HTR-8/SVneo (cell line): ENCODE measurements around the gene SPDL1.
"Not testable (repeated sequence)": the region's sequence is repeated elsewhere in the genome, so short reads cannot be mapped to it uniquely, and the experiment has no call there.

Experiments
- DNase-seq: peaks from one replicate; pipeline ENCODE4 v3.0.0; 2011; ENCODE audit warnings: low spot score, mixed read lengths; ENCODE audit not compliant: insufficient read length
- FAIRE-seq: peaks from 2 replicates; lab custom pipeline; 2011; peaks lifted over from hg19 to GRCh38; lab: Jason Lieb, UNC

Gene SPDL1

DNA sequence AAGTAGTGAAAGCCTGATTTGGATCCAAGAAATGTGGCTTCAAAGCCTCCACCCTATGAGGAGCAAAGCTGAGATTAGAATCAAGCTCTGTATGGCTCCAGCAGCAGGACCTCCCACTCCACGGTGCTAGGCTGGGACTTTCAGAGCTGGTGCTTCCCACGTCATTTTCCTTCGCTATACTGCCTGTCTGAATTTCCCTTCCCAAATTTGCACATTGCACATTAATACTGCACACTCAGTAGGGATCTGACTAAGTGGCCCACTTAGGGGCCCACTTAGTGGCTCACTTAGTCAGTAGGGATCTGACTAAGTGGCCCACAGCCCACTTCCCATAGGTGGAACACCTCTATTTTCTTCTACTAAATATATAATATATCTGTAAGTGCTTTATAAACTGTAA, 14.1 kb upstream of the SPDL1 start:
- no peak for DNase-seq
- FAIRE-seq, result no peak

DNA sequence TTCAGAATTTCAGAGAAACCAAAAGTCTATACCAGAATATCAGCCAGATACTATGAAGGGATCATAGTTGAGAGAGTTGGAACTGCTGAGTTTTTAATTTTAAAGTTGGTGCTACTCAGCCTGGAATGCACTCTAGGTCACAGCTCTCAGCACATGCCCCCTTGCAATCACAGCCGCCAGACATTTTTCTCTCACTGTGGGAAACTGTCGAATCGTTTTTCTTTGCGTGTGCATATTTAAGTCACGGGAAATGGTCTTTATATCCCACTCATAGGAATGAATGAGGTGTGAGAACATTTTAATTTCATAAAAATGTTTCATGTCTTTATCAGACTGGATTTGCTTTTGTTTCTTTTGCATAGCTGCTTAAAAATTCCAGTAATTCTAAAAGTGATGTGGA, 12.2 kb upstream of the SPDL1 start:
- DNase-seq (no peak), FAIRE-seq (no peak)

DNA sequence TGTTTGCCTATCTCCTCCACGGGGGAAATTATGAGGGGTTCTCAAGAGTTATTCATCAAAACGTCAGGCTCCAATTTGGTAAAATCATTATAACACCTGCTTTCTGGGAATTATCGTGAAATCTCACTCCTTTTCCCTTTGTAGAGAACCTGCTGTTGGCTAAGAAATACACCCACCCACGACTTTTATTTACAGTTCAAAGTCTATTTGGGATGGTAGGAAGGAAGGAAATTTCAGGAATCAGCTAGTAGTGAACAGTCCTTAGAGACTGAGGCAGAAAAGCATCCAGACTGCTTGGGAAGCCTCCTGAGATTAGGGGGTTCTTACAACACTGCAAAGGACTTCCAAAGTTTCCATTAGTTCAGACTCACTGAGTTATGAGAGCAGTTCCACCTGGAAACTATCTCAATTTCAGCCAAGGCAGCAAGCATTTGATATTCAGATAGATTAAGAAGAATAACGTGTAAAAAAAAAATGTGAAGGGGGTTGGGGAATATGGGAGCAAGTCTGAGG, 9.4 kb upstream of the SPDL1 start:
- DNase-seq (no peak), FAIRE-seq (no peak)

DNA sequence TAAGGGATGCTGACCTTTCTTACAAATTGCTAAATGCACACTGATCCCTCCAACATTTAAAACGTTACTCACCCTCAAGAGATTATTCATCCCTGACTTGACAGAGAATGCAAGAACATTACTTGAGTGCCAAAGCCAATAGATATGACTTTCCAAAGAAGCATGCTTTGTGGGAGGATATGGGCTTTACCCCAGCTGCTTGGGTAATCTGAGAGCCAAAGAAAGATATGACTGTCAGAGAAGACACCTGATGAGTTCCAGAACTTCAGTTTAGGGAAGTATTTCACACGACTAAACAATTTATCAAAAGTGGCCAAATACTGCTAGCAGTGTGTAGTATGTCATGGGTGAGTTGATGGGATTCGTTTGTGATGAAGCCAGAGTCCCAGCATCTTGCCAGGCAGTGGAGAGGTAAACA, 7.4 kb upstream of the SPDL1 start:
- DNase-seq, result peak; percentile 21
- peak; percentile 88 for FAIRE-seq

DNA sequence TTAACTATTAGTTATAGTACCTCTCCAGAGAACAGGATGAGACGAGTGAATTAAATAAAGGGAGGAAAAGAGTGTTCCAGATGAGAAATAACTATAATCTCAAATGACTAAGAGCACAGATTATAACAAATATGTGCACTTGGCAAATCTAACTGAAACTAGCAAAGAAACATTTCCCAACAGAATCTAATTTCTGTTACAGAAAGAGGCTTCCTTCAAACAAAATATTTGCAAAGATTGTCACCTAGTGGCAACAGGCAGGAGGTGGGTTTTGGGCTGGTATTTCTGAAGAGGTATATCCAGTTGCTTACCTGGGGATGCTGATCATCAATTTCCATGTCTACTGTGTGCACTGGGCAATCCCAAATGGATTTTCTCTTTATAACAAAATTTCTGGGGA, 5.6 kb upstream of the SPDL1 start:
- FAIRE-seq, result peak; percentile 9
- DNase-seq, result no peak

DNA sequence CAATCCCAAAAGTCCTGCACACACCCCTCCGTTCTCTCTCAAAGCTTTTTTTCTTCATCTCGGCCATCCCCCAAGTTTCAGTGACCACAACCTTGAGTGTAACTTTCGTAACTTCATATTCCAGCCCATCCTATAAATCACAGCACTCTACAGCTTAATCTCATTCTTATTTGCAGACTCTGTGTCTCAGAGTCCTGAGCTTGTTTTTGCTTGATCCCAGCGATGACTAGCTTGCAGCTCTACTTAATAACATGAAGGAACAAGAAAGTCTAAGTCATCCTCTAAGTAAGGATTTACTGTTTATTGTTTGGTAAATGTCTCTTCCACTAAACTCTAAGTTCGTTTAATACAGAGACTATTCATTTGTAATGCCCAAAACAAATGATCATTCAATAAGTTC, 2.6 kb upstream of the SPDL1 start:
- no peak for DNase-seq
- FAIRE-seq, result no peak

DNA sequence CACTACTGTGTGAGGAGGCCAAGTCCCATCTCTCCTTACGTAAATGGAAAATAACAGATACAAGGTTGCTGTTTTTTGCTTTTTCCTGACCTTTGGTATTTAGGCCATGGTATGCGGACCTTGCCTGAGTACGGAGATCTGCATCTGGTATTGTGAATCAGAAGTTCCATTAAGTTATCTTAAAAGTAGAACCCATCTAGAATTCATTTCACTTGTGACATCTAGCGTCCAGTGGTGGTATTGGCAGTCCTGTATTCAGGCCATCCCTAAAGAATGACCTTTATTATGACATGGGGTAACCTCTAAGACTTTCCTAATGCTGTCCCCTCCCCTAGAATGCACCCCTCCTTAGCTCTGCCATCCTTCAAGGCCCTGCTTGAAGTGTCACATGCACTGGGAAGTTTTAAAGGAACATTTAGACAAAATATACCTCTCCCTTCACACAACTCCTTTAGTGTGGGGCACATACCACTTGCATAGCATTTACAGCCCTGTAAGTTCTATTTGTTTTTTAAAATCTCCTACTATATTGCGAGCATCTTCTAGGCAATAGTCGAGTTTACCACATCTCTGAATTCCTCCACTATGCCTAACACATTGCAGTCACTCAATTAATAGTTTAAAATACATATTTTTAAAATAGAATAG, 1.9 kb upstream of the SPDL1 start:
- FAIRE-seq, result no peak

DNA sequence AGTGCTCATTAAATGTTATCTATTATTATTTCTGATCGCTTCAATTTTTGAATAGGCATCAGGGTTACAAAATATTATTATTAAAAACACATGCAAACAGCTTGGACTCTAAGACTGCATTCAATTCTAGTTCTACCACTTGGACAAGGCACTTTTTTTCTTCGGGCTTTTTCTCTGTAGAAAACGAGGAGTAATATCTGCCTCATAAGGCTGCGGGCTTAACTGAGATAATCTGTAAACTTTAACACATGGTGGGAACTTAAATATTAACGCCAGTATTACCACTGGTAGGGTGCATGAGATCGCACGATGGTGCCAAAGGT, 511 bp upstream of the SPDL1 start:
- FAIRE-seq (no peak), DNase-seq (no peak)

More for the DNA sequence above, 1.9 kb upstream of the SPDL1 start:
- DNase-seq, result peak; percentile 43

DNA sequence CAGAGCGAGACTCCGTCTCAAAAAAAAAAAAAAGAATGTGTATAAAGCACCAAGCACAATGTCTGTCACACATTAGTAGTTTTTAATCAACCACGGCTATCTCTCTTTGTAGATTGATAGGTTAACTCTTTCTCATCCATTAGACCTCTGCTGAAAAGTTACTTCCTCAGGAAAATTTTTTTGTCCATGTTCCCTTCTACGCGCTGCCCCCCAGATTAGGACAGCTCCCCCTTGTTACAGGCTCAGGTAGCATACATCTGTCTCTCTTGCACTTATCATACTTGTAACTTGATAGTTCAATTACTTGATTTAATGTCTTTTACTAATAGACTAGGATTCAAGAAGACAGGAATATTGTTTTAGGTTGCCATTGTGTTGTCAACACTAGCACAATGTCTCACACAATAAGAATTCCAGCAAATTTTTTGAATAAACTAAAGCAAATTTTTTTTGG, 1.5 kb downstream of the SPDL1 start:
- DNase-seq, result no peak
- no peak for FAIRE-seq

DNA sequence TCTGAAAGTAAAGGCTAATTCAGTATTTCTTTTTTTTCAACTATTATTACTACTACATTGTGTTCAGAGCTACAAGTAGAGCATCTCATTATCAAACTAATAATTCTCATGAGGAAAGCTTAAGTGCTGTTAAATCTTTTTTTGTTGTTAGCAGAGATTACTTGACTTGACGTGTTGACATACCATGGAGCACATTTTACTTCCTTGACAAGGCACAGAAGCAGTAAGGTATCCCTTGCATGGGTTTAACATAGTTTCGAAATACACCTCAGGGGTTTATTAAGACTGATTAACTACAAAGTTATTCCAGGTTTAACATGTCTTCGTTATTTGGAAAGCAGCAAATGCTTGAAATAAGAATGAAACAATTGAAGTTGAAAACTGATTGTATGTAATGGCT, 7.0 kb downstream of the SPDL1 start:
- FAIRE-seq, result no peak

DNA sequence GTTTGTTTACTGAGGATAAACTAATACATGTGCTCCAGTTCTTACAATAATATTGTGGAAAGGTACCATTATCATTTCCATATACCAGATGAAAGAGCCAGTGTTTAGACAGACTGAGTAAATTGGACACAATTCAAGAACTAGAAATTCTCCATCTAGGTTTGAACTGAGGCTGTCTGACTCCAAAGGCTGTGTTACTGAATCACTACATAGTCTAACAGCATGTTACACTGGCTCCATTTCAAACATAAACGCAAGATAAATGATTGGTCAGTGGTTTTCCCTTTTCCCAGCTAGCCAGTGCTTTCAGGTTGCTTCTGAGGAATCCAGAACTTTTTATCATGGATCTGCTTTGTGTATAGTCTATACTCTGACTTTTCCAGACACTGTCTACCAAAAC, 8.1 kb downstream of the SPDL1 start:
- DNase-seq (no peak), FAIRE-seq (no peak)

More for the DNA sequence above, 7.0 kb downstream of the SPDL1 start:
- DNase-seq, result no peak

DNA sequence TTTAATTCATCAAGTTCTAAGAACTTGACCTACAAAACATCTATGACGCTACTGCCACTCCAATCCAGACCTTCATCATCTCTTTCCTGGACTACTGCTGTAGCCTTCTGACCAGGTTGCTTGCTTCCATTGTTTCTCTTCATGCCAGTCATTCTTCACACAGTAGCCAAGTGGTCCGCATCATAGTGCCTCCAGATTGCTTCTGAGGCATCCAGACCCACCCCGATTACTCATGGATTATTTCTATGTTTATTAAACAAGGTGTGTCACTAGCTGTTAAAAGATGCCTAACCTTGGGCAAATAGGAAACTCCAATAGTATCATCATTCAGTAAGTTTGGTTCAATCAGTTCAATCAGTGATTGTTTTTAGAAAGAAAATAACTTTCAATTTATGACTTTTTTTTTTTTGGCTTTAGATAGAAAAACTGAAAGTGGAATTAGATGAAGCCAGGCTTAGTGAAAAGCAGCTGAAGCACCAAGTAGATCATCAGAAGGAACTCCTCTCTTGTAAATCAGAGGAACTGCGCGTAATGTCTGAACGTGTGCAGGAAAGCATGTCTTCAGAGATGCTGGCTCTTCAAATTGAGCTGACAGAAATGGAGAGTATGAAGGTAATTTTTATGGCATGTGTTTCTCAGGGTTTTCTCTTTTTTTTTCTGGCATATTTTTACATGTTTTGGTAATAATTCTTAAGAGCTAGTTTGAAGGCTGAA, 9.5 kb downstream of the SPDL1 start:
- FAIRE-seq (no peak), DNase-seq (no peak)

DNA sequence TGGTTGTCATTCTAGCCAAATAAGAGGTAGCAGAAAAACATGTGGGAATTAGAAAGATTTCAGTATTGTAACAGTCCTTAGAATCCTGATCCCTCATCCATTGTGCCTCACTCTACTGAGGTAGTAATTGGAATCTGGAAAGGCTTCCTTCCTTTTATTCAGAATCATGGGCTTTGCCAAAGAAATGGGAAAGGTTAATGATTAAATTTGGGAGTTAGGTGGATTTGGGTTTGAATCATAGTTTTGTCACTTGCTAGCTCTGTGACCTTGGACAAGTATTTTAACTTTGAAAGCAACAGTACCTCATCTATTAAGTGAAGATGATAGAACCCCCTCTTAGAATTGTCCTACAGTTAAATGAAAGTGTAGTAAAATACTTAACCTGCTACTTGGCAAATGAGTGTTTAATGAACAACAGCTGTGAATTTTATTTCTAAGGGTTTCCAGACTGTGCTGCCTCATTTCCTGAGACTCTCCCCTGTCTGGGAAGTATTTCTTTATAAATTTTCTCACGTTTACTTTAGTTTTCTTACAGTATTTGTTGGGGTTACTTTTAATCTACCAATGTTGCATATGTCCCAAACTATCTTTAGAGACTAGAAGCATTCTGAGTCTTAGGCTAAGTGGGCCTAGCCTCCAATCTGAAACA, 11.7 kb downstream of the SPDL1 start:
- FAIRE-seq (no peak), DNase-seq (no peak)

DNA sequence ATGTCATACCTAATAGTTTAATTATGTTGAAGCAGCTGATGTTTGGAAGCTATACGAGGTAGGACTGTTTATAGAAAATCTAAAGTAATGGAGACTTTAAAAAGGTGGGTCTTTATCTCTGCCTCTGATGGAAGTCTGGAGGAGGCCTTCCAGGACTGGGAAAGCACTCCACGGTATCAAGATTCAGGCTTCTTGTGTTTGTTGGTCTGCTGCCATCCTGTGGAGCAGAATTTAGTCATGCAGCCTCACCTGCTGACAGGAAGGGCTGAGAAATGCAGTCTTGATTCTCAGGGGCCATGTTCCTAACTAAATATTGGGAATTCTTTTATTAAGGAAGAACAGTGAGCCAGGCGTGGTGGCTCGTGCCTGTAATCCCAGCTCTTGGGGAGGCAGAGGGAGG, 15.9 kb downstream of the SPDL1 start:
- no peak for FAIRE-seq
- DNase-seq, result no peak

DNA sequence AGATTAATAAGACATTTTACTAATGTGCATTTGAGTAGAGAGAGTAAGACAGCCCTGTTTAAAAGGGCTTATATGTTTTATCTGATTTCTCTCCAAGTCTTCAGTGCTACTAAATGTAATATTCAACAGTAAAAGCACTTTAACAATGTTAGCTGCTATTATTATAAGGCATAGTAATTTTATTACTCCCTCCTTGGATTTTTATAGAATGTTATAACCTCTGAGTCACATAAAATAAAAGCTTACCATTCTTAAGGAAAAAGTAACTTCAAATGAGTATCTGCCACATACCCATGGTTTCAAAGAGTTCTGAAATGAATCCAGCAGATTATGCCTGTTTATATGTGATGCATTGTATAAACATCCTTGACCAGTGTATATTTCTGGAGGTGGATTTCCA, 19.0 kb downstream of the SPDL1 start:
- FAIRE-seq, result no peak
- no peak for DNase-seq

DNA sequence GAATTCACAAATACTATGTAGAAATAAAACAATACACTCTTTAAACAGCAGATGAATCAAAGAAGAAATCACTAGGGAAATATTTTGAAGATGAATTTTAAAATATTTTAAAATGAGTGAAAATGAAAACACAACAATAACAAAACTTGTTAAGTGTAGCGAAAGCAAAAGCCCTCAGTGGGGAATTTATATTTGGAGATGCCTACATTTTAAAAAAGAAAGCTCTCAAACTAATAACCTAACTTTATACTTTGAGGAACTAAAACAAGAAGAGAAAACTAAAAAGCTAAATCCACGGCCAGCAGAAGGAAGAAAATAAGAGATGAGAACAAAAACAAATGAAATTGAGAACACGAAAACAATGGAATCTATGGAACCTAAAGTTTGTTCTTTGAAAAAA, 22.7 kb downstream of the SPDL1 start:
- no peak for FAIRE-seq
- DNase-seq, result no peak

DNA sequence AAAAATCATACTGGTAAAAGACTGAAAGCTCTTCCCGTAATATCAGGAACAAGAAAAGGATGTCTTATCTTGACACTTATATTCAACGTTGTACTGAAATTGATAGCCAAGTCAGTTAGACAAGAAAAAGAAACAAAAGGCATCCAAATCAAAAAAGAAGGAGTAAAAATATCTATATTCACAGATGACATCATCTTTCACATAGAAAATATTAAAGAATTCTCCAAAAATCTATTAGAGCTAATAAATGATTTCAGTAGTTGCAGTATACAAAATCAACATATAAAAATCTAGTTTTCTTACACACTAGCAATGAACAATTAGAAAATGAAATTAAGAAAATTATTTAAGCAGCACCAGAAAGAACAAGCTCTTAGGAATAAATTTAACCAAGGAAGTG, 24.3 kb downstream of the SPDL1 start:
- DNase-seq (no peak), FAIRE-seq (no peak)

DNA sequence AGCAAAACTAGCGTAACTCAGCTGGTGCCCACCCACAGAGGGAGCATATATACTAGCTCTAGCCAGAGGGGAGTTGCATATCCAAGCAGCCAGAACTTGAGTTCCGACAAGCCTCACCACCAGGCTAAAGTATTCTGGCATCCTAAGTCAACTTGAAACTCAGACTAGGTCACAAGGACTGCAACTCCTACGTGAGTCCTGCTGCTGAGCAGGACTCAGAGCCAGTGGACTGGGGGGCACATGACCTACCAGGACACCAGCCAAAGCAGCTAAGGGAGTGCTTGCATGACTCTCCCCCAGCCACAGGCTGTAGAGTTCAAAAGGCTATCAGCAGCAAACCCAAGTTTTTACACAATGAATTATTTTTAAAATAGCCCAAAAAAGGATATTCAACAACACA, 26.1 kb downstream of the SPDL1 start:
- FAIRE-seq (peak; percentile 40), DNase-seq (no peak)

DNA sequence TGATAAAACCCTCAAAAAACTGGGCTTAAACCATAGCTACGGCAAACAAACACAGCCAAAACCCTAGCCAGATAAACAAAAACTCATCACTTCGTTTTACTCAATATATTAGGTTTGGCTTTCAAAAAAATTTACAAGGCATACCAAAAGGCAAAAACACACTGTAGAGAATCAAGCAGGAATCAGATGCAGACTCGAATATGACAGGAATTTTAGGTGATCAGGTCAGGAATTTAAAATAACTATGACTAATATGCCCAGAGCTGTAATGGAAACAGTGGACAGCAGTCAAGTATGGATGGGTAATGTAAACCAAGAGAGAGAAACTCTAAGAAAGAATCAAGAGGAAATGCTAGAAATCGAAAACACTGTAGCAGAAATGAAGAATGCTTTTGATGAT, 27.0 kb downstream of the SPDL1 start:
- DNase-seq (no peak), FAIRE-seq (no peak)

DNA sequence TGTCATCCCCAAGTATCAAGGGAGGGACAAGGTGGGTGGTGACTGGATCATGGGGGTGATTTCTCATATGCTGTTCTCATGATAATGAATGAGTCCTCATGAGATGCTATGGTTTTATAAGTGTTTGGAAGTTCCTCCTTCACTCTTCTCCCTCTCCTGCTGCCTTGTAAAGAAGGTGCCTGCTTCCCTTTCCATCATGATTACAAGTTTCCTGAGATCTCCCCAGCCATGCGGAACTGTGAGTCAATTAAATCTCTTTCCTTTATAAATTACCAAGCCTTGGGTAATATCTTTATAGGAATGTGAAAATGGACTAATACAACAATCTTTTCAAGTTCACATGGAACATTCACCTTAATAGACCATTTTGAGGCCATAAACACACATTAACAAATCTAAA, 32.0 kb downstream of the SPDL1 start:
- DNase-seq (no peak), FAIRE-seq (no peak)

DNA sequence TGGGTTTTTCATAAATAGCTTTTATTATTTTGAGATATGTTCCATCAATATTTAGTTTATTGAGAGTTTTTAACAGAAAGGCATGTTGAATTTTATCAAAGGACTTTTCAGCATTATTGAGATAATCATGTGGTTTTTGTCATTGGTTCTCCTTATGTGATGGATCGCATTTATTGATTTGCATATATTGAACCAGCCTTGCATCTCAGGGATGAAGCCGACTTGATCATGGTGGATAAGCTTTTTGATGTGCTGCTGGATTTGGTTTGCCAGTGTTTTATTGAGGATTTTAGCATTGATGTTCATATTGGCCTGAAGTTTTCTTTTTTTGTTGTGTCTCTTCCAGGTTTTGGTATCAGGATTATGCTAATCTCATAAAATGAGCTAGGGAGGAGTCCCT, 40.7 kb downstream of the SPDL1 start:
- DNase-seq, FAIRE-seq: not testable (repeated sequence)
